ENCODE results near the gene ZSWIM8. TPM values are rescaled to one million over a fixed set of nuclear protein-coding genes. Genes with fewer than 3 reads are reported as not detected.
"Not testable (repeated sequence)": the region's sequence is repeated elsewhere in the genome, so short reads cannot be mapped to it uniquely, and the experiment has no call there.

Gene ZSWIM8
- total RNA-seq, 4 donors from 2014 or later: 94.5 to 530 (median 188) TPM

DNA sequence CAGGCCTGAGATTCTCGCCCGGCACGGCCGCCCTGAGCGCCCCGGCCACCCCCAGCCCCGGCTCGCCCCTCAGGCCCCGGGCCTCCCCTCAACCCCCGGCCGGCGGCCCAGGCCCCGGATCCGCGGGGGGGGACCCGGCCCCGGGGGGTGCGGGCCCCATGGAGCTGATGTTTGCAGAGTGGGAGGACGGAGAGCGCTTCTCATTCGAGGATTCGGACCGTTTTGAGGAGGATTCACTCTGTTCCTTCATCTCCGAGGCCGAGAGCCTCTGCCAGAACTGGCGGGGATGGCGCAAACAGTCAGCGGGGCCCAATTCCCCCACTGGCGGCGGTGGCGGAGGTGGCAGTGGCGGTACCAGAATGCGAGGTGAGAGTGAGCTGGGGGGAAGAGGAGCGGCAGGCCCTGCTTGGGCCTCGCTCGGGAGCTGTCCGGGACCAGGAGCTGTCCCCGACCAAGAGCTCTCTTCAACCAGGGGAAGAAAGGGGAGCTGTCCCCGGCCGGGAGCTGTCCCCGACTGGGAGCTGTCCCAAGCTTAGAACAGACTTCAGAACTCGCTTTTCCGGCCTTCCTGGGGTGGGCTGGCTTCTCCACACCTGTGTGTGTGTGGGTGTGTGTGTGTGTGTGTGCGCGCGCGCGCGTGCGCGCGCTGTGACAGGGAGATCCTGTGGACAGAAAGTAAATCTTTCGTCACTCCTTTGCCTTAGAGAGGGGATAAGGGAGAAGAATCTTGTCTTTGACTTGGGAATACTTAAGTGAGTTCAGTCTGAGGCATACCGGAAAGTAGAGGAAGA is 510 bp downstream of the ZSWIM8 start:
- intact Hi-C loops (cut with DNase I; ENCODE audit: low total_unique reads) (no loop called here), in situ Hi-C loops (cut with MboI; ENCODE audit: low pct_ligation_motif_present in 1 of 4, low pct_unique_long_range_greater_than_20kb in 1 of 4, low sequenced_read_pairs in 3 of 4) (no loop called here)
- no peaks in the 10 kb centered on the region for H3K27me3 ChIP-seq
- H3K27ac ChIP-seq: peak overlapping the region; percentile 90 to 97 (median 94)
- H3K4me3 ChIP-seq: peak overlapping the region; percentile 76 to 95 (median 78)
- H3K9me3 ChIP-seq: no peaks in the 10 kb centered on the region
- peaks cover 0 to 17% (median 8%) of the 10 kb centered on the region in 4 donors for H3K36me3 ChIP-seq
- TF ChIP-seq POLR2A (IDR thresholded peaks at IDR 0.05): no peak
- TF ChIP-seq, protein P1, sequence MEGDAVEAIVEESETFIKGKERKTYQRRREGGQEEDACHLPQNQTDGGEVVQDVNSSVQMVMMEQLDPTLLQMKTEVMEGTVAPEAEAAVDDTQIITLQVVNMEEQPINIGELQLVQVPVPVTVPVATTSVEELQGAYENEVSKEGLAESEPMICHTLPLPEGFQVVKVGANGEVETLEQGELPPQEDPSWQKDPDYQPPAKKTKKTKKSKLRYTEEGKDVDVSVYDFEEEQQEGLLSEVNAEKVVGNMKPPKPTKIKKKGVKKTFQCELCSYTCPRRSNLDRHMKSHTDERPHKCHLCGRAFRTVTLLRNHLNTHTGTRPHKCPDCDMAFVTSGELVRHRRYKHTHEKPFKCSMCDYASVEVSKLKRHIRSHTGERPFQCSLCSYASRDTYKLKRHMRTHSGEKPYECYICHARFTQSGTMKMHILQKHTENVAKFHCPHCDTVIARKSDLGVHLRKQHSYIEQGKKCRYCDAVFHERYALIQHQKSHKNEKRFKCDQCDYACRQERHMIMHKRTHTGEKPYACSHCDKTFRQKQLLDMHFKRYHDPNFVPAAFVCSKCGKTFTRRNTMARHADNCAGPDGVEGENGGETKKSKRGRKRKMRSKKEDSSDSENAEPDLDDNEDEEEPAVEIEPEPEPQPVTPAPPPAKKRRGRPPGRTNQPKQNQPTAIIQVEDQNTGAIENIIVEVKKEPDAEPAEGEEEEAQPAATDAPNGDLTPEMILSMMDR (IDR thresholded peaks at IDR 0.05): no peak
- no peak for TF ChIP-seq POLR2AphosphoS5 (IDR thresholded peaks at IDR 0.05)
- no peak for TF ChIP-seq EP300 (IDR thresholded peaks at IDR 0.05; ENCODE audit: low read depth)
- peak; percentile 55 for DNase-seq
- 0 to 1% methylated on average over 1 to 43 of the region's 54 CpGs for WGBS, 2 donors (ENCODE audit: low coverage in 1 of 2)
- H3K4me1 ChIP-seq: peaks cover 19 to 52% (median 40%) of the 10 kb centered on the region in 4 donors

- in situ Hi-C loops (cut with MboI; ENCODE audit: low pct_ligation_motif_present in 1 of 4, low pct_unique_long_range_greater_than_20kb in 1 of 4, low sequenced_read_pairs in 3 of 4) (no loop called here), intact Hi-C loops (cut with DNase I; ENCODE audit: low total_unique reads) (no loop called here)
- peak overlapping the region; percentile 76 to 95 (median 78) for H3K4me3 ChIP-seq
- H3K36me3 ChIP-seq: peaks cover 0 to 23% (median 11%) of the 10 kb centered on the region in 4 donors
- H3K4me1 ChIP-seq: peaks cover 18 to 47% (median 36%) of the 10 kb centered on the region in 4 donors
- WGBS, 2 donors (ENCODE audit: low coverage in 1 of 2): 3 to 23% methylated on average over 2 of the region's 2 CpGs
- peak overlapping the region; percentile 90 to 97 (median 94) for H3K27ac ChIP-seq
- H3K9me3 ChIP-seq: no peaks in the 10 kb centered on the region
- no peak for DNase-seq
- H3K27me3 ChIP-seq: no peaks in the 10 kb centered on the region
- no peak for TF ChIP-seq POLR2A (IDR thresholded peaks at IDR 0.05)
- TF ChIP-seq, protein P1 (IDR thresholded peaks at IDR 0.05): no peak
- TF ChIP-seq POLR2AphosphoS5 (IDR thresholded peaks at IDR 0.05): no peak
- TF ChIP-seq EP300 (IDR thresholded peaks at IDR 0.05; ENCODE audit: low read depth): no peak
Measured at GRCh38 chr10:73786512-73786885, 1.1 kb downstream of the ZSWIM8 start.

DNA sequence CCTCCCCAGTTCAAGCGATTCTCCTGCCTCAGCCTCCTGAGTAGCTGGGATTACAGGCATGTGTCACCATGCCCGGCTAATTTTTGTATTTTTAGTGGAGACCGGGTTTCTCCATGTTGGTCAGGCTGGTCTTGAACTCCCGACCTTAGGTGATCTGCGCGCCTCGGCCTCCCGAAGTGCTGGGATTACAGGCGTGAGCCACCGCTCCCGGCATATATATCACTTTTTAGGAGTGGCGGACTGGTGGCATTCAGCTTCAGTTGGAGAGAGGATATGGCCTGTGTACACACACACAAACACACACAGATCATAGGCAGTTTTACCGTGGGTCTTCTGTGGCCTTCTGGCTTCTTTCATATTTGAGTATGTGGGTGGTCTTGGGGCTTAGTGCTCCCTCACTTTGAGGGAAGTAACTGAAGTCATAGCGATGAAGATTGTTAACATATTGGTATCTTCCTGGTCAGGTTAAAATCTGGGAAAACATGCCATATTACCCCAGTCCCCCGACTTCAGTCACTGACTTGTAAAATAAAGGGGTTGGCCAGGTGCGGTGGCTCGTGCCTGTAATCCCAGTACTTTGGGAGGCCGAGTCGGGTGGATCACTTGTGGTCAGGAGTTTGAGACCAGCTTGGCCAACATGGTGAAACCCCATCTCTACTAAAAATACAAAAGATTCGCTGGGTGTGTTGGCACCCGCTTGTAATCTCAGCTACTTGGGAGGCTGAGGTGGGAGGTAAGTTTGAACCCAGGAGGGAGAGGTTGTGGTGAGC is 1.8 kb downstream of the ZSWIM8 start:
- Histone ChIP-seq H3K4me1 (peaks cover 18 to 47% (median 36%) of the 10 kb centered on the region in 4 donors), H3K4me3 (peak overlapping the region in 1 of 4 donors; percentile 80), H3K36me3 (peaks cover 0 to 30% (median 17%) of the 10 kb centered on the region in 4 donors)
- in situ Hi-C loops (cut with MboI; ENCODE audit: low pct_ligation_motif_present in 1 of 4, low pct_unique_long_range_greater_than_20kb in 1 of 4, low sequenced_read_pairs in 3 of 4); H3K27me3 ChIP-seq; H3K27ac ChIP-seq; DNase-seq; intact Hi-C loops (cut with DNase I; ENCODE audit: low total_unique reads); H3K9me3 ChIP-seq: not testable (repeated sequence)
- WGBS, 2 donors (ENCODE audit: low coverage in 1 of 2): 91 to 93% methylated on average over 5 to 21 of the region's 21 CpGs

- Histone ChIP-seq H3K4me1 (peaks cover 12 to 30% (median 22%) of the 10 kb centered on the region in 4 donors), H3K4me3 (no peak overlapping the region), H3K27ac (no peak overlapping the region), H3K36me3 (peaks cover 0 to 45% (median 22%) of the 10 kb centered on the region in 4 donors), H3K9me3 (no peaks in the 10 kb centered on the region), H3K27me3 (no peaks in the 10 kb centered on the region)
- TF ChIP-seq EP300 (IDR thresholded peaks at IDR 0.05; ENCODE audit: low read depth) (no peak), POLR2A (IDR thresholded peaks at IDR 0.05) (no peak), POLR2AphosphoS5 (IDR thresholded peaks at IDR 0.05) (no peak)
- TF ChIP-seq, protein P1 (IDR thresholded peaks at IDR 0.05): no peak
- no peak for DNase-seq
- WGBS, 2 donors (ENCODE audit: low coverage in 1 of 2): 87% methylated on average over 17 of the region's 17 CpGs; no CpG with 5 or more reads in 1 of the 2 donors
- in situ Hi-C loops (cut with MboI; ENCODE audit: low pct_ligation_motif_present in 1 of 4, low pct_unique_long_range_greater_than_20kb in 1 of 4, low sequenced_read_pairs in 3 of 4) (no loop called here), intact Hi-C loops (cut with DNase I; ENCODE audit: low total_unique reads) (no loop called here)
Measured at GRCh38 chr10:73788864-73789658, 3.7 kb downstream of the ZSWIM8 start.
